HCT116 (cell line): ENCODE data around the gene EXOSC5.

Experiments used
- ATF3 ChIP-seq: IDR thresholded peaks from 2 replicates; pipeline ENCODE4 v1.6.1; 2012
- EGR1 ChIP-seq: IDR thresholded peaks from 2 replicates; pipeline ENCODE4 v1.6.1; 2012; ENCODE audit warnings: low read depth
- EZH2 ChIP-seq: fragments of 200-600 bp; sonication (generic); IDR thresholded peaks from 2 replicates; pipeline ENCODE4 v1.6.1; 2017; ENCODE audit warnings: antibody characterized with exemption, mixed run types
- MAX ChIP-seq: IDR thresholded peaks from 2 replicates; pipeline ENCODE4 v1.6.1; 2012
- POLR2A ChIP-seq: IDR thresholded peaks from 2 replicates; pipeline ENCODE4 v1.7.0; 2011; ENCODE audit warnings: borderline replicate concordance; ENCODE audit not compliant: insufficient read depth, insufficient read length; ENCODE audit errors: extremely low read depth
- YY1 ChIP-seq: IDR thresholded peaks from 2 replicates; pipeline ENCODE4 v1.6.1; 2011; ENCODE audit warnings: low read length, low read depth, moderate library complexity, mild to moderate bottlenecking; ENCODE audit not compliant: insufficient replicate concordance; ENCODE audit errors: extremely low read depth
- ZBTB33 ChIP-seq: IDR thresholded peaks from 2 replicates; pipeline ENCODE4 v1.6.1; 2011; ENCODE audit warnings: mild to moderate bottlenecking, low read length, moderate library complexity; ENCODE audit not compliant: insufficient replicate concordance; ENCODE audit errors: extremely low read depth
- ZNF274 ChIP-seq: fragments of 200-500 bp; sonication (Bioruptor generic); IDR thresholded peaks from 2 replicates; pipeline ENCODE4 v1.6.1; 2014; ENCODE audit warnings: mild to moderate bottlenecking, low read depth, low read length, inconsistent platforms
- TF ChIP-seq, protein P1 (sequence below), 3 experiments: fragments of 200-600 bp in 1 of 3; sonication (generic) in 1 of 3; IDR thresholded peaks in 2 of 3; conservative IDR thresholded peaks in 1 of 3; 2 replicates each; pipeline ENCODE4 v1.5.1; 2012 to 2017; ENCODE audit warnings: low read depth in 2 of 3, low read length in 2 of 3, antibody characterized with exemption in 1 of 3, borderline replicate concordance in 1 of 3, control low read depth in 1 of 3, mild to moderate bottlenecking in 1 of 3, mixed read lengths in 1 of 3, mixed run types in 1 of 3, moderate library complexity in 1 of 3; ENCODE audit not compliant: insufficient read depth in 1 of 3

DNA sequence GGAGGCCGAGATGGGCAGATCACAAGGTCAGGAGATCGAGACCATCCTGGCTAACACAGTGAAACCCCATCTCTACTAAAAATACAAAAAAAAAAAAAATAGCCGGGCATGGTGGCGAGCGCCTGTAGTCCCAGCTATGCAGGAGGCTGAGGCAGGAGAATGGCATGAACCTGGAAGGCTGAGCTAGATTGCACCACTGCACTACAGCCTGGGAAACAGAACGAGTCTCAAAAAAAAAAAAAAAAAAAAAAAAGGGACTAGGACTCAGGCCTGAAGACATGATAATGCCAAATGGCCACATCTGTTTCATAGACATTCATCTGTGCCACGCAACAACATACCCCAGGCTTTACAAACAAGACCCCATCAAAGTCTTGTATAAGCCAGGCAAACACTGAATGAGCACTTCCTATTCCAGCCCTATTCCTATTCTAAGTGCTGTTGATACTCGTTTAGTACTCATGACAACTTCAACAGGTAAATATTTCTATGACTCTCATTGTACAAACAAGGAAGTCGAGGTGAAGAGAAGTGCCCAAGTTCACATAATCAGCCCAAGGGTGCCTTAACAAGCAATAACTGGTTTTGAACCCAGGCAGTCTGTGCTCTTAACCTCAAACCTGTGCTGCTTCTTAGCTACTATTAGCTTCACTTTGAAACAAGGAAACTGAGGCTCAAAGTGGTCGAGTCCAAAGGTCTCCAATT is 34.9 kb downstream of the EXOSC5 start:
- no peak for TF ChIP-seq ZBTB33
- TF ChIP-seq, protein P1, sequence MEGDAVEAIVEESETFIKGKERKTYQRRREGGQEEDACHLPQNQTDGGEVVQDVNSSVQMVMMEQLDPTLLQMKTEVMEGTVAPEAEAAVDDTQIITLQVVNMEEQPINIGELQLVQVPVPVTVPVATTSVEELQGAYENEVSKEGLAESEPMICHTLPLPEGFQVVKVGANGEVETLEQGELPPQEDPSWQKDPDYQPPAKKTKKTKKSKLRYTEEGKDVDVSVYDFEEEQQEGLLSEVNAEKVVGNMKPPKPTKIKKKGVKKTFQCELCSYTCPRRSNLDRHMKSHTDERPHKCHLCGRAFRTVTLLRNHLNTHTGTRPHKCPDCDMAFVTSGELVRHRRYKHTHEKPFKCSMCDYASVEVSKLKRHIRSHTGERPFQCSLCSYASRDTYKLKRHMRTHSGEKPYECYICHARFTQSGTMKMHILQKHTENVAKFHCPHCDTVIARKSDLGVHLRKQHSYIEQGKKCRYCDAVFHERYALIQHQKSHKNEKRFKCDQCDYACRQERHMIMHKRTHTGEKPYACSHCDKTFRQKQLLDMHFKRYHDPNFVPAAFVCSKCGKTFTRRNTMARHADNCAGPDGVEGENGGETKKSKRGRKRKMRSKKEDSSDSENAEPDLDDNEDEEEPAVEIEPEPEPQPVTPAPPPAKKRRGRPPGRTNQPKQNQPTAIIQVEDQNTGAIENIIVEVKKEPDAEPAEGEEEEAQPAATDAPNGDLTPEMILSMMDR (IDR thresholded peaks at IDR 0.05 in 2 of 3, conservative IDR thresholded peaks at IDR 0.05 in 1 of 3; ENCODE audit: borderline replicate concordance in 1 of 3, insufficient read depth in 1 of 3, low read depth in 2 of 3, low read length in 2 of 3): no peak
- TF ChIP-seq ZNF274: no peak
- TF ChIP-seq EZH2: no peak
- no peak for TF ChIP-seq YY1
- TF ChIP-seq ATF3: no peak
- TF ChIP-seq POLR2A: no peak
- no peak for TF ChIP-seq MAX
- TF ChIP-seq EGR1: no peak
